Trophoblast cell (in vitro differentiated cells and primary cell): ENCODE measurements around the gene SPINK9.
"Not testable (repeated sequence)": the region's sequence is repeated elsewhere in the genome, so short reads cannot be mapped to it uniquely, and the experiment has no call there.

ENCODE experiments used
- DNase-seq, 2 donors: peaks; one replicate each; pipeline ENCODE4 v3.0.0-alpha.2; 2016
- H2AFZ ChIP-seq: 2 replicates; pipeline ENCODE4 v1.6.1; 2013; ENCODE audit warnings: low read length, moderate library complexity, mild to moderate bottlenecking; ENCODE audit not compliant: insufficient read depth, poor library complexity
- H2AK5ac ChIP-seq: 2 replicates; pipeline ENCODE4 v1.6.1; 2013; ENCODE audit warnings: mild to moderate bottlenecking, low read length
- H2BK120ac ChIP-seq: 2 replicates; pipeline ENCODE4 v1.6.1; 2013; ENCODE audit warnings: low read length, mild to moderate bottlenecking, moderate library complexity; ENCODE audit not compliant: insufficient read depth, poor library complexity
- H2BK12ac ChIP-seq: 2 replicates; pipeline ENCODE4 v1.6.1; 2013; ENCODE audit warnings: mild to moderate bottlenecking, low read length, moderate library complexity
- H2BK5ac ChIP-seq: 2 replicates; pipeline ENCODE4 v1.6.1; 2013; ENCODE audit warnings: low read length, low read depth, moderate library complexity, mild to moderate bottlenecking; ENCODE audit not compliant: poor library complexity
- H3K14ac ChIP-seq: 2 replicates; pipeline ENCODE4 v1.6.1; 2013; ENCODE audit warnings: mild to moderate bottlenecking, low read length
- H3K18ac ChIP-seq: 2 replicates; pipeline ENCODE4 v1.6.1; 2013; ENCODE audit warnings: mild to moderate bottlenecking, low read length
- H3K23ac ChIP-seq: 2 replicates; pipeline ENCODE4 v1.6.1; 2013; ENCODE audit warnings: low read length
- H3K27ac ChIP-seq: 2 replicates; pipeline ENCODE4 v1.5.1; 2013; ENCODE audit warnings: low read depth, mild to moderate bottlenecking, inconsistent platforms, low read length, moderate library complexity
- H3K27me3 ChIP-seq: 2 replicates; pipeline ENCODE4 v1.6.1; 2013; ENCODE audit warnings: inconsistent platforms, mild to moderate bottlenecking, low read length, moderate library complexity; ENCODE audit not compliant: insufficient read depth
- H3K36me3 ChIP-seq, 2 experiments: 1 replicate in 1 of 2; 2 replicates in 1 of 2; pipeline ENCODE4 v1.6.1; 2013; ENCODE audit warnings: low read length in 2 of 2, mild to moderate bottlenecking in 2 of 2, moderate library complexity in 1 of 2; ENCODE audit not compliant: insufficient read depth in 2 of 2, control insufficient read depth in 1 of 2
- H3K4ac ChIP-seq: 2 replicates; pipeline ENCODE4 v1.6.1; 2013; ENCODE audit warnings: low read depth, mild to moderate bottlenecking, low read length, moderate library complexity
- H3K4me1 ChIP-seq, 2 experiments: 1 replicate in 1 of 2; 2 replicates in 1 of 2; pipeline ENCODE4 v1.6.1; 2013; ENCODE audit warnings: low read length in 2 of 2, mild to moderate bottlenecking in 2 of 2, moderate library complexity in 1 of 2; ENCODE audit not compliant: insufficient read depth in 2 of 2, control insufficient read depth in 1 of 2
- H3K4me2 ChIP-seq: 2 replicates; pipeline ENCODE4 v1.6.1; 2013; ENCODE audit warnings: inconsistent platforms, mild to moderate bottlenecking, low read length, moderate library complexity
- H3K4me3 ChIP-seq: 2 replicates; pipeline ENCODE4 v1.5.1; 2013; ENCODE audit warnings: mild to moderate bottlenecking, low read depth, low read length, inconsistent platforms
- H3K79me1 ChIP-seq: one replicate; pipeline ENCODE4 v1.6.1; 2013; ENCODE audit warnings: low read length
- H3K79me2 ChIP-seq: 2 replicates; pipeline ENCODE4 v1.6.1; 2013; ENCODE audit warnings: low read length, mild to moderate bottlenecking; ENCODE audit not compliant: control insufficient read depth, insufficient read depth, poor library complexity
- H3K9ac ChIP-seq: 2 replicates; pipeline ENCODE4 v1.6.1; 2013; ENCODE audit warnings: mild to moderate bottlenecking, low read length
- H3K9me3 ChIP-seq: 2 replicates; pipeline ENCODE4 v1.6.1; 2013; ENCODE audit warnings: low read depth, mild to moderate bottlenecking, control low read depth, inconsistent platforms, low read length; ENCODE audit not compliant: insufficient read depth
- H4K12ac ChIP-seq: 2 replicates; pipeline ENCODE4 v1.6.1; 2013; ENCODE audit warnings: low read depth, mild to moderate bottlenecking, low read length, moderate library complexity
- H4K8ac ChIP-seq: 2 replicates; pipeline ENCODE4 v1.6.1; 2013; ENCODE audit warnings: low read depth, mild to moderate bottlenecking, low read length, moderate library complexity
- H4K91ac ChIP-seq: one replicate; pipeline ENCODE4 v1.6.1; 2013; ENCODE audit warnings: low read depth, mild to moderate bottlenecking, low read length, moderate library complexity
- WGBS: extraction: QIAGEN DNeasy Blood & Tissue Kit; methylation state at CpG from one replicate; pipeline ENCODE4 v1.1.7; 2013; ENCODE audit warnings: missing lambda C conversion rate; ENCODE audit not compliant: insufficient read length, insufficient coverage; ENCODE audit errors: extremely low coverage; 5-methylcytosine and 5-hydroxymethylcytosine counted together

SPINK9 gene

DNA sequence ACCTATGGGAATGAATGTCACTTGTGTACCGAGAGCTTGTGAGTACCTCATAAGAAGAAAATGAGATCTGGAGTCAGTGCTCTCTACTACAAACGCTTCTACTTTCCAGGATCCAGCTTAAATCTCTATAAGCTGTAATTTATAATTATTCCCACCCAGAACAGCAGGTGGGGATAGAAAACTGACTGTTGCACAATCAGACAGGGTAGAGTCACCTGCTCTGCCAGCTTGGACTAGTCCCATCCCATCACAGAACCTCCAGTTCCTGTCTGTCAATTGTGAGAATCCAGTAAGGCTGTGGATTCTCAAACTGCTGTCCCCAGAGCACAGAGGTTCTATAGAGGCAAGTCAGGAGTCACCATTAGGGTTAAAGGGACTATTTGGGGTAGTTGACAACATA is 21.2 kb upstream of the SPINK9 start:
- H3K79me2 ChIP-seq: no peaks in the 10 kb centered on the region
- H3K18ac ChIP-seq: no peak overlapping the region
- no peak overlapping the region for H3K27ac ChIP-seq
- no peak overlapping the region for H2AFZ ChIP-seq
- H2BK5ac ChIP-seq: no peak overlapping the region
- WGBS: no CpG with 5 or more reads among the region's 2 CpGs
- no peak for DNase-seq
- H3K14ac ChIP-seq: no peak overlapping the region
- H2AK5ac ChIP-seq: no peak overlapping the region
- no peak overlapping the region for H3K4me2 ChIP-seq
- H4K12ac ChIP-seq: no peak overlapping the region
- no peak overlapping the region for H3K4ac ChIP-seq
- H3K9me3 ChIP-seq: no peaks in the 10 kb centered on the region
- no peak overlapping the region for H3K4me3 ChIP-seq
- H3K79me1 ChIP-seq: no peaks in the 10 kb centered on the region
- H3K36me3 ChIP-seq: no peaks in the 10 kb centered on the region
- no peak overlapping the region for H3K9ac ChIP-seq
- no peak overlapping the region for H4K8ac ChIP-seq
- H3K23ac ChIP-seq: no peak overlapping the region
- H3K4me1 ChIP-seq: no peaks in the 10 kb centered on the region
- no peaks in the 10 kb centered on the region for H3K27me3 ChIP-seq
- no peak overlapping the region for H2BK12ac ChIP-seq
- no peak overlapping the region for H2BK120ac ChIP-seq
- H4K91ac ChIP-seq: no peak overlapping the region

DNA sequence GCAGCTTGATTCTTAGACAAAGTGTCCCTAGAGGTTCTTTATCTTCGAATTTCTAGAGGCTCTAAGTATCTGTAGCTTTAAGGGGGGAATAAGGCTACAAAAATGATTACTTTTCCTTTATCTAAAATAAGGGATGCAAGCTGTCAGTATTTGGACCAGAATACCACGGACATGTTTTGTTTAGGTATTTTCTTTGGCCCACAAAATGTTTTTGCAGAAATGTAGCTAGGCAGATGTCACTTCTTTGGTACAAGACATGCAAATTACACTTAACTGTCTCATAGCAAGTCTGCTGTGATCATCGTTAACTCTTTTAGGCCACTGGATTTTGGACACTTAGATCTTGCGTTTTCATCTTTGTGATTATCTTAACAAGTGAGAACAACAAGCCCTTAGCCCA is 20.6 kb upstream of the SPINK9 start:
- Histone ChIP-seq H3K14ac (no peak overlapping the region), H2BK120ac (no peak overlapping the region), H4K91ac (no peak overlapping the region), H3K36me3 (no peaks in the 10 kb centered on the region), H3K79me2 (no peaks in the 10 kb centered on the region), H2AFZ (no peak overlapping the region), H3K27me3 (no peaks in the 10 kb centered on the region), H4K12ac (no peak overlapping the region), H2BK12ac (no peak overlapping the region), H4K8ac (no peak overlapping the region), H3K23ac (no peak overlapping the region), H3K4ac (no peak overlapping the region), H2AK5ac (no peak overlapping the region), H3K27ac (no peak overlapping the region), H3K79me1 (no peaks in the 10 kb centered on the region), H3K4me1 (no peaks in the 10 kb centered on the region), H3K4me3 (no peak overlapping the region), H3K9me3 (no peaks in the 10 kb centered on the region), H3K18ac (no peak overlapping the region), H3K9ac (no peak overlapping the region), H2BK5ac (no peak overlapping the region), H3K4me2 (no peak overlapping the region)
- no peak for DNase-seq
- WGBS: no CpG with 5 or more reads among the region's 4 CpGs

DNA sequence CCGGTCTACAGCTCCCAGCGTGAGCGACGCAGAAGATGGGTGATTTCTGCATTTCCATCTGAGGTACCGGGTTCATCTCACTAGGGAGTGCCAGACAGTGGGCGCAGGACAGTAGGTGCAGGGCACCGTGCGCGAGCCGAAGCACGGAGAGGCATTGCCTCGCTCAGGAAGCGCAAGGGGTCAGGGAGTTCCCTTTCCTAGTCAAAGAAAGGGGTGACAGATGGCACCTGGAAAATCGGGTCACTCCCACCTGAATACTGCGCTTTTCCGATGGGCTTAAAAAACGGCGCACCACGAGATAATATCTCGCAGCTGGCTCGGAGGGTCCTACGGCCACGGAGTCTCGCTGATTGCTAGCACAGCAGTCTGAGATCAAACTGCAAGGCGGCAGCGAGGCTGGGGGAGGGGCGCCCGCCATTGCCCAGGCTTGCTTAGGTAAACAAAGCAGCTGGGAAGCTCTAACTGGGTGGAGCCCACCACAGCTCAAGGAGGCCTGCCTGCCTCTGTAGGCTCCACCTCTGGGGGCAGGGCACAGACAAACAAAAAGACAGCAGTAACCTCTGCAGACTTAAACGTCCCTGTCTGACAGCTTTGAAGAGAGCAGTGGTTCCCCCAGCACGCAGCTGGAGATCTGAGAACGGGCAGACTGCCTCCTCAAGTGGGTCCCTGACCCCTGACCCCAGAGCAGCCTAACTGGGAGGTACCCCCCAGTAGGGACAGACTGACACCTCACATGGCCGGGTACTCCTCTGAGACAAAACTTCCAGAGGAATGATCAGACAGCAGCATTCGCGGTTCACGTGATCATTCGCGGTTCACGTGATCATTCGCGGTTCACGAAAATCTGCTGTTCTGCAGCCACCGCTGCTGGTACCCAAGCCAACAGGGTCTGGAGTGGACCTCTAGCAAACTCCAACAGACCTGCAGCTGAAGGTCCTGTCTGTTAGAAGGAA is 15.1 kb upstream of the SPINK9 start:
- H3K4me1 ChIP-seq, H3K9ac ChIP-seq, H3K27me3 ChIP-seq, H2AK5ac ChIP-seq, H3K79me2 ChIP-seq, H3K9me3 ChIP-seq, H2BK12ac ChIP-seq, H3K79me1 ChIP-seq, H3K23ac ChIP-seq, DNase-seq, H2BK5ac ChIP-seq, H3K27ac ChIP-seq, H3K18ac ChIP-seq, H3K36me3 ChIP-seq, H3K4ac ChIP-seq: not testable (repeated sequence)
- peak overlapping the region; percentile 47 for H3K4me2 ChIP-seq
- H3K4me3 ChIP-seq: peak overlapping the region; percentile 74
- H2BK120ac ChIP-seq: peak overlapping the region; percentile 24
- H4K12ac ChIP-seq: peak overlapping the region; percentile 93
- peak overlapping the region; percentile 66 for H2AFZ ChIP-seq
- H4K91ac ChIP-seq: peak overlapping the region; percentile 51
- peak overlapping the region; percentile 84 for H3K14ac ChIP-seq
- H4K8ac ChIP-seq: peak overlapping the region; percentile 84
- no CpG with 5 or more reads among the region's 42 CpGs for WGBS

DNA sequence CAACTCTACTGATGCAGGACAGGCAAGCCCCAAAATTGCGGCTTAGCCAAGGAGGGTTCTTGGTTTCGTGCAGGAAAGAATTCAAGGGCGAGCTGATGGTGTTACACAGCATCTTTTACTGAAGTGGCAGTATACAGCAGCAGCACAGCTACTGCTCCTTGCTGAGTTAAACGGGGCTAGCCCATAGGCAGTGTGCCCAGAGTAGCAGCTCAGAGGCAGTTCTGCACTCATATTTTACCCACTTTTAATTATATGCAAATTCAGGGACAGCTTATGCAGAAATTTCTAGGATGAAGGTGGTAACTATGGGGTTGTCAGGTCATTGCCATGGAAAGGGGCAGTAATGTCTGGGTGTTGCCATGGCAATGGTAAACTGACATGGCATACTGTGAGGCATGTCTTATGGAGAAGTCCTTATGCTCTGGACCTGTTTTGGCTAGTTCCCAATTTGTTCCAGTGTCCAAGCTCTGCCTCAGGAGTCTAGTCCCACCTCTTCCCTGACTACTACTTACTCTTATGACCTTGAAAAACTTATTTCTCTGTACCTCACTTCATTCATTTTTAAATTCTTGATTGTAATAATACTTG is 2.0 kb upstream of the SPINK9 start:
- Histone ChIP-seq H3K4me2 (no peak overlapping the region), H2AK5ac (no peak overlapping the region), H4K8ac (no peak overlapping the region), H3K4ac (no peak overlapping the region), H3K79me1 (no peaks in the 10 kb centered on the region), H2AFZ (no peak overlapping the region), H3K14ac (no peak overlapping the region), H3K36me3 (no peaks in the 10 kb centered on the region), H3K27ac (no peak overlapping the region), H4K12ac (no peak overlapping the region), H2BK5ac (no peak overlapping the region), H2BK12ac (no peak overlapping the region), H3K79me2 (no peaks in the 10 kb centered on the region), H3K9ac (no peak overlapping the region), H3K4me3 (no peak overlapping the region), H2BK120ac (no peak overlapping the region), H3K27me3 (no peaks in the 10 kb centered on the region), H3K18ac (no peak overlapping the region), H3K23ac (no peak overlapping the region), H4K91ac (no peak overlapping the region), H3K4me1 (no peaks in the 10 kb centered on the region), H3K9me3 (no peaks in the 10 kb centered on the region)
- no peak for DNase-seq
- no CpG with 5 or more reads among the region's 4 CpGs for WGBS
